Measurements from ENCODE around the gene ADAMTSL4. TPM values are rescaled to one million over a fixed set of nuclear protein-coding genes. Genes with fewer than 3 reads are reported as not detected.
"Not testable (repeated sequence)": the region's sequence is repeated elsewhere in the genome, so short reads cannot be mapped to it uniquely, and the experiment has no call there.

ADAMTSL4 gene
- total RNA-seq, 1 donor from 2014 or later = 0.46 TPM

DNA sequence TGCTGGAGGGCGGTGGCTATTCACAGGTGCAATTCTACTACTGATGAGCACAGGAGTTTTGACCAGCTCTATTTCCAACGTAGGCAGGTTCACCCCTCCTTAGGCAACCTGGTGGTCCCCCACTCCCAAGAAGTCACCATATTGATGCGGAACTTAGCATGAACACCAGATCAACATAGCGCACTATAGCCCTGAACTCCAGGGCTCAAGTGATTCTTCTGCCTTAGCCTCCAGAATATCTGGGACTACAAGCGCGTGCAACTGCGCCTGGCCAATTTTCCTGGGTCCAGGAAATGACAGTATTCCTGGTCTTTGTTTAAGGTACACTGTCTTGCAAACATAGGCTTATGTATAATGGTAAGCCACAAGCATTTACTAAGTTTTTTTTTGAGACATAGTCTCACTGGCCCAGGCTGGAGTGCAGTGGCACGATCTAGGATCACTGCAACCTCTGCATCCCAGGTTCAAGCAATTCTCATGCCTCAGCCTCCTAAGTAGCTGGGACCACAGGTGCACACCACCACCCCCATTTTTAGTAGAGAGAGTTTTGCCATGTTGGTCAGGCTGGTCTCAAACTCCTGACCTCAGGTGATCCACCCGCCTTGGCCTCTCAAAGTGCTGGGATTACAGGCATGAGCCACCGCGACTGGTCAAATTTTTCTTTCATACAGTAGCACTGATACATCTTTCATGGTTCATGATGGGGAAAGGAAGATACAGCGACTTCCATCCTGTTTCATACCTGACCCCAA, 17.6 kb downstream of the ADAMTSL4 start:
- Histone ChIP-seq H3K27me3 (ENCODE audit: control insufficient read depth, insufficient read depth, low read length) (no peaks in the 10 kb centered on the region), H3K36me3 (ENCODE audit: control insufficient read depth, insufficient read depth, low read length) (no peaks in the 10 kb centered on the region), H3K4me3 (ENCODE audit: low read depth, low read length) (no peak overlapping the region)
- TF ChIP-seq CTCF (IDR thresholded peaks at IDR 0.05; ENCODE audit: insufficient read depth, low read length, poor library complexity, severe bottlenecking) = no peak
- no peak for DNase-seq (ENCODE audit: low read depth)

GRCh38 chr1:150567341-150567716, 18.1 kb downstream of the ADAMTSL4 start:
- DNase-seq (ENCODE audit: low read depth) = no peak
- H3K4me3 ChIP-seq (ENCODE audit: low read depth, low read length) = no peak overlapping the region
- H3K36me3 ChIP-seq (ENCODE audit: control insufficient read depth, insufficient read depth, low read length) = no peaks in the 10 kb centered on the region
- H3K27me3 ChIP-seq (ENCODE audit: control insufficient read depth, insufficient read depth, low read length) = no peaks in the 10 kb centered on the region
- no peak for TF ChIP-seq CTCF (IDR thresholded peaks at IDR 0.05; ENCODE audit: insufficient read depth, low read length, poor library complexity, severe bottlenecking)

DNA sequence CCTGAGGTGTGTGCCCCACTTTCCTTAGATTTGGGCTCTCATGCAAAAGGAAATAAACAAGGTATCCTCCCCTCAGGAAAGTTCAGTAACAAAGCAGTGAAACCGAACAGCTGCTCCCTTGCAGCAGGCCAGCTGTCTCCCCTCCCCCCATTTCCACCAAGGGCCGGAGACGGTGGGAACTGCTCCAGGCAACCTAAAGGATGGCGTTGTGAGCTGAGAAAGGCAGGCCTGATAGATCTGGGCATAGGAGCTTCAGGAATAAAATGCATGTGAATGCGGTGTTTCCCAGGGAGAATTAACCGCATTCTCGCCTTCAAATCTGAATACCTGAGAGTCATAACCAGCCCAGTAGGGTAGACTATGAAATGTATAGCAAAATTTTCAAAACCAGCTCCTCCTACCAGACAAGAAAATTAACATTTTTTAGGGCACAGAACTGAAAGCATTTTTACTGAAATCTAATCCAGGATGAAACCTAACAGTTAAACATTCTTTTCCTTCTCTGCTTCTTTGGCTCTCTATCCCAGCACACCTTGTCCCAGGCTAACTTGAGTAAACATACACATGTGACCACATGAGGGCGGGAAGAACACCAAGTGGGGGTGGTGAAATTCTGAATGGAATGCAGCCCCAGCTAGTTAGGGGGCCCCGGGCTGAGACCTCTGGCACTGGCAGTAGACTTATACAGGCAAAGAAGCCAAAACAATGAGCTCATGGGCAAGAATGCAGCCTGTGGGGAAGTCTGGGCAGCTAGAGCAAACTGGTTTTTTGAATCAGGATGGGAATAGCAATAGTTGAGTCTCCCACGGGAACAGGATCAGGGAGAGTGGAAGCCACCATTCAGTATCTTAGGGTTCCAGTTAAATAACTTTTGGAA, 18.7 kb downstream of the ADAMTSL4 start:
- no peak for TF ChIP-seq CTCF (IDR thresholded peaks at IDR 0.05; ENCODE audit: insufficient read depth, low read length, poor library complexity, severe bottlenecking)
- peak; percentile 97 for DNase-seq (ENCODE audit: low read depth)
- Histone ChIP-seq H3K36me3 (ENCODE audit: control insufficient read depth, insufficient read depth, low read length) (no peaks in the 10 kb centered on the region), H3K4me3 (ENCODE audit: low read depth, low read length) (no peak overlapping the region), H3K27me3 (ENCODE audit: control insufficient read depth, insufficient read depth, low read length) (no peaks in the 10 kb centered on the region)

DNA sequence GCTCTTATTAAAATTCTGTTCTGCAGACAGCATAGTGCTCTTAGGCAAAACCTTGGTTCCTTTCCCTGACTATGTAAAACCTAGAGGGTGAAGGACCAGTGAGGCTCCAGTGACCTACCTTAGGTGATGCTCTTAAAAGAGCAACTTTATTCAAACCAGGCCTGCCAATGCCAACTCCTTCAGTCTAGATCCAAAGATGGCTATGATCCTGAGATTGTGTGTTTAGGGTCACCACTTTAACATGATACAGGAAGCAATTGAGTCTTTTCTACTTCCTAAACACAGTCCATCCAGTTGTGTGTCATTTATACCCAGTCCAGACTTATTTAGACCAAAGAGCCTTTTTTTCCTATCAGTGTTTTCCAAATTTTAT, 19.4 kb downstream of the ADAMTSL4 start:
- no peak for TF ChIP-seq CTCF (IDR thresholded peaks at IDR 0.05; ENCODE audit: insufficient read depth, low read length, poor library complexity, severe bottlenecking)
- no peak for DNase-seq (ENCODE audit: low read depth)
- H3K4me3 ChIP-seq (ENCODE audit: low read depth, low read length) = no peak overlapping the region
- H3K36me3 ChIP-seq (ENCODE audit: control insufficient read depth, insufficient read depth, low read length) = no peaks in the 10 kb centered on the region
- H3K27me3 ChIP-seq (ENCODE audit: control insufficient read depth, insufficient read depth, low read length) = no peaks in the 10 kb centered on the region

DNA sequence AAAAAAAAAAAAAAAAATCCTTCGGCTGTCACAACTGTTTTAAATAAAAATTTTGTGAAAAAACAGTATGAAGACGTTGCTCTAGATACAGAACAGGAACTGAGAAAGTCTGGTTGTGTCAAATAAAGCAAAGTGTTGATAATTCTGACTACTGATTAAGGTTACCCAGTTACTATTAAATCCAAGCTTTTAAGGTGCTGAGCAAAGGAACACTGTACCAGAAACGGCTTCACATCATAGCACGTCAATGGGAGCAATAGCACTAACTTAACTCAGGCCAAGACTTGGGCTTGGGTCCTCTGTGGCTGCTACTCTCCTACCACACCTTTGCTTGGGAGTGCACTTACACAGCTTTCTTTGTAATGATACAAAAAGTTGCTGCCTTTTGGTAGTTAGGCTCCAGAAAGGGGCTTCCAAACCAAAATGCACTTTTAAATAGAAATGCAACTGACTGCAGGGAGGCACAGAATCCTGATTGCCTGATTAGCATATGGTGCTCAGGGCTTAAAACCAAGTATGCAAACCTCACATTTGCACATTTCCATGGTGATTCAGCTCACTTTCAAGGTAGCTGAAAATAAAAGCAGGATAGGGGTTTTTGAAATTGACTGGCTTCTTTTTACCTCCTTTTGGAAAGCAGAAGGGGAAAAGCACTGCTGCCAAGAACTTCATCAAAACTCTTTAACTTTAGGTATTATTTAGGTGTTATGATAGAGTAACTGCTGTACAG, 23.9 kb downstream of the ADAMTSL4 start:
- Histone ChIP-seq H3K4me3 (ENCODE audit: low read depth, low read length) (no peak overlapping the region), H3K36me3 (ENCODE audit: control insufficient read depth, insufficient read depth, low read length) (peaks cover 5% of the 10 kb centered on the region), H3K27me3 (ENCODE audit: control insufficient read depth, insufficient read depth, low read length) (no peaks in the 10 kb centered on the region)
- DNase-seq (ENCODE audit: low read depth) = no peak
- TF ChIP-seq CTCF (IDR thresholded peaks at IDR 0.05; ENCODE audit: insufficient read depth, low read length, poor library complexity, severe bottlenecking) = no peak

DNA sequence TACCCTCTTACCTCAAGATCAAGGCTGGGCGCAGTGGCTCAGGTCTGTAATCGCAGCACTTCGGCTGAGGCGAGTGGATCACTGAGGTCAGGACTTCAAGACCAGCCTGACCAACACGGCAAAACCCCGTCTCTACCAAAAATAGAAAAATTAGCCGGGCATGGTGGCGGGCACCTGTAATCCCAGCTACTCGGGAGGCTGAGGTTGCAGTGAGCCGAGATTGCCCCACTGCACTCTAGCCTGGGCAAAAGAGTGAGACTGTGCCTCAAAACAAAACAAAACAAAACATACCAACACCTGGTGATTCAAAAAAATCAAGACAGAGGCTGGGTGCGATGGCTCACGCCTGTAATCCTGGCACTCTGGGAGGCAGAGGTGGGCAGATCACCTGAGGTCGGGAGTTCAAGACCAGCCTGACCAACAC, 24.5 kb downstream of the ADAMTSL4 start:
- not testable (repeated sequence) for H3K36me3 ChIP-seq (ENCODE audit: control insufficient read depth, insufficient read depth, low read length); H3K4me3 ChIP-seq (ENCODE audit: low read depth, low read length); H3K27me3 ChIP-seq (ENCODE audit: control insufficient read depth, insufficient read depth, low read length); DNase-seq (ENCODE audit: low read depth)
